Activated naive CD4-positive, alpha-beta T cell treated with Interleukin-2 at 50 U/mL for 16 hours (primary cell): Measurements from ENCODE around the gene PER3.
"Not testable (repeated sequence)": the region's sequence is repeated elsewhere in the genome, so short reads cannot be mapped to it uniquely, and the experiment has no call there.

Source experiments
- DNase-seq: peaks from one replicate; pipeline ENCODE4 v3.0.0-alpha.2; 2020

The PER3 gene

DNA sequence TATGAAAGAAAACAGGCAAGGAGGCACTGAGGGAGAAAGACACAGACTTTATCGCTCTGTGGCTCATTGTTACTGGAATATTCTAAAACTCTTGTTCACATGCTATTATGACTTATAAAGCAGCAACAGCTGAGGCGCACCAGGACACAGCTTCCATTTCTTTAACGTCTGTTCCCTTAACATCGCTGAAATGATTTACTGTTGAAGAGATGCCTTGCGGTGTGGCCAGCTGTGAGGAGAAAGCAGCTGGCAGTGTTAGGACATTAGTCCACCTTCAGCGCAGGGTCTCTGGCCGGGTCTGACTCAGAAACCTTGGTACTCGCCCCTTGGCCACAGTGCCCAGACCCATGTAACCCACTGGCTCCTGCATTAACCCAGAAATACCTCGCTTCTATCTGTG lies 3.1 kb upstream of the PER3 start:
- no peak for DNase-seq

DNA sequence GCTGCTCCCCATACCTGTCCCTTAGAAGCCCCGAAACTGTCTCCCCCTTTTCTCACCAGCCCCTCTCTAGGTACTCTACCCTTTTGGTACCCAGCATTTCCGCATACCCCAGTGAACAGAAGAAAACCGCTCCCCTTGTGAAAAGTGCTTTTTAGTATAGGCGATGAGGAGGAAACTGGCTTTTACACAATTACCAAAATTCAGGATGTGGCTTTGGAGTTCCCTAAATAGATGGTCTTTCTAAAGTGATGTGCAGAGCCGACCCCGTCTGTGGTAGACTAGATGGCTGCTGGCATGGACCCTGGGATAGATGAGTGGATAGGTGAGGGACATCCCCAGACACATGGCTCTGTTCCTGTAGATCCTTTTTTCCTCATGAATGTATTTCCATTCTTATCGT lies 2.6 kb upstream of the PER3 start:
- DNase-seq, result no peak

DNA sequence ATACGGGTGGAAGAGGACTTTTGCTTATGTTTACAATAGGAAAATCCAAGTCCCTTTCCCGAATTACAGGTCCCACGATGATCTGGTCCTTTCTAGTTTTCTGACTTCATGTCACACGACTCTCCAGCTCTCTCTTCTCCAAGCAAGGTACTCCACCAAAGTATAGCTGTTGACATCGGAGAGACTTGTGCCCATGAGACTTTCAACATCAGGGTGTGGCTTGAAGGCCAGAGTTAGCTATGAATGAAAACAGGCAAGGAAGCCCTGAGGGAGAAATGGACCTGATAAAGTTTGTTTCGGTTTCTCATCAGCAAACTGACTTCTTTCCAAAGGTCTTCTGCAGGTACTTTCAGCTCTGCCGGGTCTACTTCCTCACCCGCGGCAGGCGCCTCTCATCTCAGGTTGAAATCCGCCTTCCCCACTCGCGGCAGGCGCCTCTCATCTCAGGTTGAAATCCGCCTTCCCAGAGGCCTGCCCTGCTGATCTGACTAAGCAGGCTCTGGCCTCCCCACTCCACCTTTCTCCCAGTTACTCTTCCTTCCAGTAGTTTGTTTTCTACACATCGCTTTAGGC lies 2.1 kb upstream of the PER3 start:
- DNase-seq, result peak; percentile 4

DNA sequence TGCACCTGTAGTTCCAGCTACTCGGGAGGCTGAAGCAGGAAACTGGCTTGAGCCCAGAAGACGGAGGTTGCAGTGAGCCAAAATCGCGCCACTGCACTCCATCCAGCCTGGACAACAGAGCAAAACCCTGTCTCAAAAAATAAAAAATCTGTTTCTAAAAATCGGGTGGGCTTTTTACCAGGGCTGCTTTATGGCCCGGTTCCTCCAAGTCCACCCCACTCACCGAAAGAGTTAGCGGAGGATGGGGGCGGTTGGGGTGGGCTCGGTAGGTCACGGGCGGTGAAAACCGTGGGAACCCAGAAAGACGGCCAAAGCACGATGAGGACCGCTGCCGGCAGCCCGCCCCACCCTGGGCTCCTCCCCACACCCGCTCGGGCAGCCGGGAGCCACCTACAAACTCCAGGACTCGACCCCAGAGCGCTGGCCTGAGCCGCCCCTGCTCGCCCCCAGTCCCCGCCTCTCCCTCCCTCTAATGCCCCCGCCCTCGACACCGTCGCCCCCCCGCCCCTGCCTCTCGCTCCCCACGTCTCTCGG lies 846 bp upstream of the PER3 start:
- peak; percentile 44 for DNase-seq

- no peak for DNase-seq
Observed at GRCh38 chr1:7784492-7785071, 491 bp downstream of the PER3 start.

GRCh38 chr1:7785108-7785507 lies 1.0 kb downstream of the PER3 start:
- DNase-seq, result no peak

GRCh38 chr1:7786795-7787194 lies 2.7 kb downstream of the PER3 start:
- no peak for DNase-seq

DNA sequence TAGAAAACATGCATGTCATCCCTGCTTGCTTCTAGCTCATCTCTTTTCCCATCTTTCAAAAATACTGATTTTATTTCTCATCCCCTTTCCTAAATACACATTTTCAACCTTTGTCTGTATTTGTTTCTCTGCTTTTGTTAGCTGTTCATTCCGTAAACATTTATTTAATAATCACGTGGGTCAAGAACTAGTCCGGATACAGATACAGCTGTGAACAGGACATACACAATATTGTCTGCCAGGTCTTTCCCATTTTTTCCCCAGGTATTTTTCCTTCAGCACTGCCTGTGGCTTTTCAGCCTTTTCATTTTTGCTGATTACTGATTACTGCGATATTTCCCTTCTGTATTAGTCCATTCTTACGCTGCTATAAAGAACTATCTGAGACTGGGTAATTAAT lies 5.7 kb downstream of the PER3 start:
- DNase-seq, result no peak

DNA sequence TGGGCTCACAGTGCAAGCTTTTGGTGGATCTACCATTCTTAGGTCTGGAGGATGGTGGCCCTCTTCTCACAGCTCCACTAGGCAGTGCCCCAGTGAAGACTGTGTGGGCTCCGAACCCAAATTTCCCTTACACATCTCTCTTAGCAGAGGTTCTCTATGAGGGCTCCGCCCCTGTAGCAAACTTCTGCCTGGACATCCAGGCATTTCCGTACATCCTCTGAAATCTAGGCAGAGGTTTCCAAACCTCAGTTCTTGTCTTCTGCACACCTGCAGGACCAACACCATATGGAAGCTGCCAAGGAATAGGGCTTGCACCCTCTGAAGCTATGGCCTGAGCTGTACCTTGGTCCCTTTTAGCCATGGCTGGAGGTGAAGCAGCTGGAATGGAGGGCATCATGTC lies 6.9 kb downstream of the PER3 start:
- not testable (repeated sequence) for DNase-seq

DNA sequence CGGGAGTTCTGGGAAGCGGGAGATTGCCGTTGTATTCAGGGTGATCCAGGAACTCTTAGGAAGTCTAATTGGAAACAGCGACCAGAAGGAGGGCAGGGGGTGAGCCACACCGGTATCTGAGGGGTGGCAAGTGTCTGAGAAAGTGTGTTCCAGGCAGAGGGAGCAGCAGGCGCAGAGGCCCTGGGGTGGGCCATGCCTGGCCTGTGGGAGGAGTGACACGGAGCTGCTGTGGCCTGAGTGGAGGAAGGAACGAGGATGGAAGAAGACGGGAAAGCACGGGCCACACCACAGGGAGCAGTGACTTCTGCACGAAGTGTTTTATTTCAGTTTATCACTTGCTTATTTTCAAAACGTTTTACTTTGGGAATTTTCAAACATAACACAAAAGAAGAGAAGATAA lies 11.3 kb downstream of the PER3 start:
- no peak for DNase-seq

GRCh38 chr1:7805460-7805859 lies 21.4 kb downstream of the PER3 start:
- DNase-seq, result no peak

DNA sequence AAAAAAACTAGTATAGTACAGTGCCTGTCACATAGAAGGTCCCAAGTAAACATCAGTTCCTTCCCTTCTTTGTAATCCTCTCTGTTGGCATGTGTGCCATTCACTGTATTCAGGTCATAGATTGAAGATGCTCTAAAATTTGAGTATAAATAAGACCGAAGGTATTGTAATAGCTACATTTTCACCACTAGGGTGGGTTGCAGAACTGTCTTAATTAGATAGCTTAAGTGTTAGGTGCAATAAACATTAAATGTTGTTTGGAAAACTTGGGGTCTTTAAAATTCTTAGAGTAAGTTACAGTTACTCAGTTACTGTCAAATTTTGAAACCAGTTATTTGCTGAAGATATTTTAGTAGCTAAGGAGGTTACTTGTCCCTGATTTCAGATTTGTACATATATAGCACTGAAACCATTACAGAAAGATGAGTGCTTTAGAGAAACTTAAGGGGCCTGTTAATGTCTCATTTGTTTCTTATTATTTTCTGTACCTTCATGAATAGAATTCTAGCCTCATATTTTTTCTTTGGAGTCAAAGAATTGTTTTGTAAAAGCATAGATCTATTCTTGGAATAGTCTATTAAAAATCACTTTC lies 24.3 kb downstream of the PER3 start:
- DNase-seq, result no peak

DNA sequence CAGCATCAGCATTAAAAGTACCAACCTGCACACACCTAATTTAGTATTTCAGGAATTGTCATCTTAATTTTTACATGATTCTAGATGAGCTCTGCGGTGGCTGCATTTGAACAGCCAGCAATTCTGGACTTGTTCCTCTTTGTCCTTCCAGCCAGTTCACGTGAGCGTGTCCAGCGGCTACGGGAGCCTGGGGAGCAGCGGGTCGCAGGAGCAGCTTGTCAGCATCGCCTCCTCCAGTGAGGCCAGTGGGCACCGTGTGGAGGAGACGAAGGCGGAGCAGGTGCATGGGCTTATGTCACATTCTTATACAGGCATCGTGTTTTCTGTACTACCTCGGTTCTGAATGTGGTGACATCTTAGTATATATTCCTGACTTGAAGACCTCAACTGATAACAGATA lies 25.7 kb downstream of the PER3 start:
- no peak for DNase-seq

DNA sequence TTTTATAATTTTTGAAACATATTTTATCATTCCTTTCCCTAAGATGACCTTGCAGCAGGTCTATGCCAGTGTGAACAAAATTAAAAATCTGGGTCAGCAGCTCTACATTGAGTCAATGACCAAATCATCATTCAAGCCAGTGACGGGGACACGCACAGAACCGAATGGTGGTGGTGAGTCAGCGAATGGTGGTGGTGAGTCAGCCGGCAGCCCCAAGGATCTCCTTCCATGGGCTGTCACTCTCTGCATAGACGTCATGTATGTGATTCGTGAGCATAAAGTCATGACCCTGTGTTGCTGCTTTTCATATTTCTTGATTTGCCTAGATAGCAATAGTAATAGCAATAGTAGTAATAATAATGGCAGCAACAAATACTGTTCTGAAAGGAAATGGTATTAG lies 26.3 kb downstream of the PER3 start:
- DNase-seq, result peak; percentile 46

DNA sequence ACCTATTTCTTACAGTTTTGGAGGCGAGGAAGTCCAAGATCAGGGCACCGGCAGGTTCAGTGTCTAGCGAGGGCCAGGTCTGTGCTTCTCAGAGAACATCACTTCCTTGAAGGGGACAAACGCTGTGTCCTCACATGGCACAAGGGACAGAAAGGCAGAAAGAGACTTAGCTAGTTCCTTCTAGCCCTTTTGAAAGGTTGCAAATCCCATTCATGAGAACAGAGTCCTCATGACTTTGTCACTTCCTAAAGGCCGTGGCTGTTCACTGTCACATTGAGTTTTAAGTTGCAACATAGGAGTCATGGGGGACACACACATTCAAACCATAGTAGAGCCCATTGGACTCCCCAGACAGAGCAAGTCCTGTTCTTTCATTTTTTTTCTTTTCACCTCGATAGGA lies 27.4 kb downstream of the PER3 start:
- DNase-seq, result no peak

- DNase-seq, result no peak
Observed at GRCh38 chr1:7813677-7814373, 29.7 kb downstream of the PER3 start.

- no peak for DNase-seq
Observed at GRCh38 chr1:7821282-7821681, 37.2 kb downstream of the PER3 start.

DNA sequence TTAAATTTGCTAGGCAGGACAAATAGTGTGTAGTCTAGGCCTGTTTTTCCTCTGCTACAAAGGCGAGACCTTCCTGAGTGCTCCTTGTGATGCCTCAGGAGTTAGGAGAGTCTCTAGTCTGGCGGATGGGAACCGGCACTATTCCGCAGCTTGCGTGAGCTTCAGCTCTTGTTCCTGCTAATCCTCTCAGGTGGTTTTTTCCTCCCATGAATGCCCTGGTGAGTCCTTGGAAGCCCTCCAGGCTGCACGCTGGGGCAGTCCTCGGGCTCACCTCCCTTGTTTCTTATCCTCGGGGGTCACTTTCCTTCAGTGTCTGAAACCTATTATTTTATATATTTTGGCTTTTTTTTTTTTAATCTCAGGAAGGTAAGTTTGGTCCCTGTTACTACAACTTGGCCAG lies 40.6 kb downstream of the PER3 start:
- DNase-seq, result no peak

- no peak for DNase-seq
Observed at GRCh38 chr1:7826363-7826762, 42.3 kb downstream of the PER3 start.

DNA sequence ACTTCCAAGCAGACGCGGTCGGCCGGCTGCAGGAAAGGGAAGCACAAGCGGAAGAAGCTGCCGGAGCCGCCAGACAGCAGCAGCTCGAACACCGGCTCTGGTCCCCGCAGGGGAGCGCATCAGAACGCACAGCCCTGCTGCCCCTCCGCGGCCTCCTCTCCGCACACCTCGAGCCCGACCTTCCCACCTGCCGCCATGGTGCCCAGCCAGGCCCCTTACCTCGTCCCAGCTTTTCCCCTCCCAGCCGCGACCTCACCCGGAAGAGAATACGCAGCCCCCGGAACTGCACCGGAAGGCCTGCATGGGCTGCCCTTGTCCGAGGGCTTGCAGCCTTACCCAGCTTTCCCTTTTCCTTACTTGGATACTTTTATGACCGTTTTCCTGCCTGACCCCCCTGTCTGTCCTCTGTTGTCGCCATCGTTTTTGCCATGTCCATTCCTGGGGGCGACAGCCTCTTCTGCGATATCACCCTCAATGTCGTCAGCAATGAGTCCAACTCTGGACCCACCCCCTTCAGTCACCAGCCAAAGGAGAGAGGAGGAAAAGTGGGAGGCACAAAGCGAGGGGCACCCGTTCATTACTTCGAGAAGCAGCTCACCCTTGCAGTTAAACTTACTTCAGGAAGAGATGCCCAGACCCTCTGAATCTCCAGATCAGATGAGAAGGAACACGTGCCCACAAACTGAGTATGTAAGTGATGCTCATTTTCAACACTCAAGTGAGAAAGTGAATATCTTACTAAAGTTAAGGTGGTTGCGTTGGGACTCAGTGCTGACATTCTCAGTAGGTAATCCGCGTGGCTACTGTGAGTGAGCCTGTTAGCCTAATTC lies 43.2 kb downstream of the PER3 start:
- DNase-seq, result peak; percentile 47

DNA sequence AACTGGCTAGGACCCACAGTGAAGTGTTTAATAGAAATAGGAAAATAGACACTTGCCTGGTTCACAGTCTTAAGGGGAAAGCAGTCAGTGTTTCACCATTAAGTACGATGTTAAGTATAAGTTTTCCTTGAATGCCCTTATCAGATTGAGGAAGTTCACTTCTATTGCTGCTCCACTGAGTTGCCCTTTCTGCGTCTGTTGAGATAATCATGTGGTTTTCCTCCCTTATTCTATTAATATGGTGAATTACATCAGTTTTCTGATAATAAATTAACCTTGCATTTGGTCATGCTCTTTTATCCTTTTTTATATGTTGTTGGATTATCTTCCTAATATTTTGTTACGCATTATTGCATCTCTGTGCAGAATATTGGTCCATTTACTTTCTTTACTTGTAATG lies 47.4 kb downstream of the PER3 start:
- DNase-seq, result no peak

DNA sequence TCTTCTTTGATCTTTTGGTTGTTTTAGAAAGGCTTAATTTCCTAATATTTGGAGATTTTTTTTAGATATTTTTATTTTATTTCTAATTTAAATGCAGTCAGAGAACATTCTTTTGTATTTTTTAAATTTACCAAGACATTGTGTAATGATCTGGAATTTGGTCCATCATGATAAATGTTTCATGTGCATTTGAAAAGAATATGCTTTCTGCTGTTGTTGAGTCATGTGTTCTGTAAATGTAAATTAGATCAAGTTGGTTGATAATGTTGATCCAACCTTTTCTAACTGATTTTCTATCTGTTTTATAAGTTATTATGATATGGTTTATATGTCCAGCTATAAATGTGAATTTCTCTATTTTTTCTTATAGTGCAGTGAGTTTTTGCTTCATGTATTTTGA lies 48.9 kb downstream of the PER3 start:
- DNase-seq, result no peak

DNA sequence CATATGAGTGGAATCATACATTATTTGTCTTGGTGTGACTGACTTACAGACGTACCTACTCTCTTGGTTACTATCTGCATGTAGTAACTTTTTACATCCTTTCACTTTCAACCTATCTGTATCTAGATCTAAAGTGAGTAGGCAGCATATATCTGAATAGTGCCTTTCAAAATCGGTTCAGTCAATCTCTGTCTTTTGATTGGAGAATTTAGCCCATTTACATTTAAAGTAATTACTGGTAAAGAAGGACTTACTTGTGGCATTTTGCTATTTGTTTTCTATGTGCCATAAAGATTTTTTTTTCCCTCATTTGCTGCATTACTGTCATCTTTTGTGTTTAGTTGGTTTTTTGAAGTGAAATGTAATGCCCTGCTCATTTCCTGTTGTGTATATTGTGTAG lies 54.6 kb downstream of the PER3 start:
- no peak for DNase-seq
